ENCODE results near the gene CALCR. TPM values are rescaled to one million over a fixed set of nuclear protein-coding genes. Genes with fewer than 3 reads are reported as not detected.

Gene CALCR
- total and polyA plus RNA-seq, 8 donors = not detected

- Histone ChIP-seq H3K4me3 (no peak overlapping the region), H3K9me3 (no peaks in the 10 kb centered on the region), H3K4me1 (no peaks in the 10 kb centered on the region), H3K36me3 (no peaks in the 10 kb centered on the region), H3K27me3 (no peaks in the 10 kb centered on the region), H3K27ac (no peak overlapping the region)
- 53 to 75% (median 66%) methylated on average over 2 of the region's 2 CpGs for WGBS, 5 donors
- intact Hi-C loops (cut with DNase I; ENCODE audit: low total_unique reads) = no loop called here
- DNase-seq = no peak
- TF ChIP-seq CTCF (IDR thresholded peaks at IDR 0.05) (no peak), EP300 (IDR thresholded peaks at IDR 0.05) (no peak), POLR2AphosphoS5 (IDR thresholded peaks at IDR 0.05) (no peak), POLR2A (IDR thresholded peaks at IDR 0.05) (no peak)
These were observed 11.6 kb downstream of the CALCR start for GRCh38 chr7:93562936-93563335.

- TF ChIP-seq POLR2AphosphoS5 (IDR thresholded peaks at IDR 0.05) = no peak
- TF ChIP-seq CTCF (IDR thresholded peaks at IDR 0.05) = no peak
- TF ChIP-seq POLR2A (IDR thresholded peaks at IDR 0.05) = no peak
- no peak for TF ChIP-seq EP300 (IDR thresholded peaks at IDR 0.05)
- no peak for DNase-seq
- Histone ChIP-seq H3K27me3 (no peaks in the 10 kb centered on the region), H3K36me3 (no peaks in the 10 kb centered on the region), H3K4me3 (no peak overlapping the region), H3K27ac (no peak overlapping the region), H3K9me3 (no peaks in the 10 kb centered on the region), H3K4me1 (no peaks in the 10 kb centered on the region)
- 61 to 79% (median 65%) methylated on average over 2 of the region's 2 CpGs for WGBS, 5 donors
- intact Hi-C loops (cut with DNase I; ENCODE audit: low total_unique reads) = no loop called here
These were observed 12.4 kb downstream of the CALCR start for GRCh38 chr7:93562106-93562505.

- Histone ChIP-seq H3K4me3 (no peak overlapping the region), H3K9me3 (no peaks in the 10 kb centered on the region), H3K27me3 (no peaks in the 10 kb centered on the region), H3K36me3 (no peaks in the 10 kb centered on the region), H3K4me1 (no peaks in the 10 kb centered on the region), H3K27ac (no peak overlapping the region)
- intact Hi-C loops (cut with DNase I; ENCODE audit: low total_unique reads) = no loop called here
- DNase-seq = no peak
- TF ChIP-seq POLR2A (IDR thresholded peaks at IDR 0.05) = no peak
- no peak for TF ChIP-seq POLR2AphosphoS5 (IDR thresholded peaks at IDR 0.05)
- TF ChIP-seq EP300 (IDR thresholded peaks at IDR 0.05) = no peak
- no peak for TF ChIP-seq CTCF (IDR thresholded peaks at IDR 0.05)
- 65 to 81% (median 77%) methylated on average over 3 of the region's 3 CpGs for WGBS, 5 donors
These were observed 14.7 kb downstream of the CALCR start for GRCh38 chr7:93559639-93560491.

GRCh38 chr7:93558705-93559614 is 15.6 kb downstream of the CALCR start:
- WGBS, 5 donors = 33 to 48% (median 36%) methylated on average over 3 of the region's 3 CpGs
- H3K27ac ChIP-seq = no peak overlapping the region
- no peaks in the 10 kb centered on the region for H3K36me3 ChIP-seq
- no peaks in the 10 kb centered on the region for H3K4me1 ChIP-seq
- H3K27me3 ChIP-seq = no peaks in the 10 kb centered on the region
- intact Hi-C loops (cut with DNase I; ENCODE audit: low total_unique reads) = no loop called here
- TF ChIP-seq POLR2AphosphoS5 (IDR thresholded peaks at IDR 0.05) (no peak), EP300 (IDR thresholded peaks at IDR 0.05) (no peak), CTCF (IDR thresholded peaks at IDR 0.05) (no peak), POLR2A (IDR thresholded peaks at IDR 0.05) (no peak)
- DNase-seq = no peak
- H3K4me3 ChIP-seq = no peak overlapping the region
- H3K9me3 ChIP-seq = no peaks in the 10 kb centered on the region

Measured in stomach (tissue), 9 donors.